Calu3 (cell line): ENCODE data around the gene LOXL1. TPM values are rescaled to one million over a fixed set of nuclear protein-coding genes. Genes with fewer than 3 reads are reported as not detected.
A peak's percentile ranks its signal among the peaks of the same experiment; 100 is the strongest.

Experiments used
- BruUV-seq: library from RNA; stranded (reverse); fragments of 400-500 nt; replicated peaks from 2 replicates; lab custom pipeline; 2021; lab: Mats Ljungman, UMichigan
- CTCF ChIA-PET: fragments of 300-600 bp; sonication (Branson Sonifier 250); formaldehyde crosslinking; loops from one replicate; lab custom pipeline; 2022; ENCODE audit warnings: antibody characterized with exemption; lab: Charles Lee
- DNase-seq: peaks from one replicate; pipeline ENCODE4 v3.0.0; 2022
- H3K27ac Mint-ChIP-seq: one replicate; pipeline ENCODE4 v1.8.0; 2022; ENCODE audit warnings: mixed read lengths; ENCODE audit not compliant: unreplicated experiment
- H3K27me3 Mint-ChIP-seq: one replicate; pipeline ENCODE4 v1.8.0; 2022; ENCODE audit warnings: mixed read lengths; ENCODE audit not compliant: unreplicated experiment
- H3K36me3 Mint-ChIP-seq: one replicate; pipeline ENCODE4 v1.8.0; 2022; ENCODE audit warnings: mild to moderate bottlenecking, moderate library complexity, mixed read lengths; ENCODE audit not compliant: insufficient read depth, unreplicated experiment
- H3K4me1 Mint-ChIP-seq: one replicate; pipeline ENCODE4 v1.8.0; 2022; ENCODE audit warnings: mild to moderate bottlenecking, low read depth, mixed read lengths; ENCODE audit not compliant: unreplicated experiment
- H3K4me3 Mint-ChIP-seq: one replicate; pipeline ENCODE4 v1.8.0; 2022; ENCODE audit warnings: mild to moderate bottlenecking, low read depth, moderate library complexity, mixed read lengths; ENCODE audit not compliant: unreplicated experiment
- H3K9me3 Mint-ChIP-seq: one replicate; pipeline ENCODE4 v1.8.0; 2022; ENCODE audit warnings: low read depth, mixed read lengths; ENCODE audit not compliant: unreplicated experiment
- intact Hi-C: fragments of 100-400 bp; cut with micrococcal nuclease; formaldehyde crosslinking; loops from one replicate; pipeline ENCODE4 v1.10.0; 2022; ENCODE audit not compliant: unreplicated experiment
- total RNA-seq: library from RNA; stranded (reverse); gene quantifications from 2 replicates; pipeline ENCODE4 v1.2.3, GENCODE V29; 2022
- TF ChIP-seq, protein P1 (sequence below): fragments of 200-600 bp; IDR thresholded peaks from one replicate; pipeline ENCODE4 v1.8.0; 2022; ENCODE audit warnings: antibody characterized with exemption; ENCODE audit not compliant: unreplicated experiment

Gene LOXL1
- total RNA-seq, 1 experiment from 2014 or later: 2.1 TPM

DNA sequence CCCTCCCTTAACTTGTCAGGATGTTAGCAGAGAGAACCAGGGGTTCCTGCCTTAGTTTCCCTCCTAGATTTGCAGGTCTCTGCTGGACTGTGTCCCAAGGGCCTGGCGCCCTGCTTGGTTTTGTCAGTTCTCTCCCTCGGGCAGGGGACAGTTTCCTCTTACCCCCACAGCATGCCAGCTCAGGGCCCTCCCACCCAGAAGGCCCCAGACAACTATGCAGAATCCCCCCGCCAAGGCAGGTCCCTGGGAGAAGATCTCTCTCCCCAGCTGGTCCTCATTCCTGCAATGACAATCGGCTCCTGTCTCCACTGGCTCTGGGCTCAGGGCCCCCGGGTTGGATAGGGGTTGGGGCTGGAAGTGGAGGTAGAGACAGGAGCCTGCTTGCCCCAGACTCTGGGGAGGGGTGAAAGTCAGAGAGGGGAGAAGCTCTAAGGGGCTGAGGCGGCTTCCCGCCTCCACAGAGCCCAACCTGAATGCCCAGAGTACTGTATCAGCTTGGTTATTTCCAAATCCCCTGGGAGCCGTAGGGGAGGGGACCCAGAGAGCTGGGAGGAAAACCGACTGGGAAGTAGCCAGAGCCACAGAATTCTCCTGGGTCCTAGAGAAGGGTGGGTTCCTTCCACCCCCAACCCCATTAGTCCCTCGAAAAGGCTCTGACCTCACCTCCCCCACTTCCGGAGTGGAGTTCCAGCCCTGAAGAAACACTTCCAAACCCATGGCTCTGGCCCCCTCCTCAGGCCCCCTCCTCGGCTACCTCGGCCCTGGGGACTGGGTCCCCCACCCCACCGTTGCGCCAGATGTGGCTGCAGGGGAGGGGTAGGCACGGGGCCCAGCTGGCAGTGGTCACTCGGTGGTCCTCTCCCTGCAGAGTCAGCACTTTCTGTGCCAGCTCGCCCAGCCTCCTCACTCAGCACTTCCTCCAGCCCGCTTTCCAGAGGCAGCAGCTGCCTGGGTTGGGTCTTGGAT, 3.8 kb upstream of the LOXL1 start:
- CTCF ChIA-PET: no interaction called here
- DNase-seq: no peak
- no TSS peak for BruUV-seq
- intact Hi-C loops: no loop called here
- Mint-ChIP-seq H3K36me3 (peaks cover 2% of the 10 kb centered on the region), H3K4me3 (no peak overlapping the region), H3K4me1 (peaks cover 17% of the 10 kb centered on the region), H3K27ac (no peak overlapping the region), H3K27me3 (peaks cover 26% of the 10 kb centered on the region), H3K9me3 (peaks cover 5% of the 10 kb centered on the region)
- TF ChIP-seq, protein P1, sequence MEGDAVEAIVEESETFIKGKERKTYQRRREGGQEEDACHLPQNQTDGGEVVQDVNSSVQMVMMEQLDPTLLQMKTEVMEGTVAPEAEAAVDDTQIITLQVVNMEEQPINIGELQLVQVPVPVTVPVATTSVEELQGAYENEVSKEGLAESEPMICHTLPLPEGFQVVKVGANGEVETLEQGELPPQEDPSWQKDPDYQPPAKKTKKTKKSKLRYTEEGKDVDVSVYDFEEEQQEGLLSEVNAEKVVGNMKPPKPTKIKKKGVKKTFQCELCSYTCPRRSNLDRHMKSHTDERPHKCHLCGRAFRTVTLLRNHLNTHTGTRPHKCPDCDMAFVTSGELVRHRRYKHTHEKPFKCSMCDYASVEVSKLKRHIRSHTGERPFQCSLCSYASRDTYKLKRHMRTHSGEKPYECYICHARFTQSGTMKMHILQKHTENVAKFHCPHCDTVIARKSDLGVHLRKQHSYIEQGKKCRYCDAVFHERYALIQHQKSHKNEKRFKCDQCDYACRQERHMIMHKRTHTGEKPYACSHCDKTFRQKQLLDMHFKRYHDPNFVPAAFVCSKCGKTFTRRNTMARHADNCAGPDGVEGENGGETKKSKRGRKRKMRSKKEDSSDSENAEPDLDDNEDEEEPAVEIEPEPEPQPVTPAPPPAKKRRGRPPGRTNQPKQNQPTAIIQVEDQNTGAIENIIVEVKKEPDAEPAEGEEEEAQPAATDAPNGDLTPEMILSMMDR: no peak

DNA sequence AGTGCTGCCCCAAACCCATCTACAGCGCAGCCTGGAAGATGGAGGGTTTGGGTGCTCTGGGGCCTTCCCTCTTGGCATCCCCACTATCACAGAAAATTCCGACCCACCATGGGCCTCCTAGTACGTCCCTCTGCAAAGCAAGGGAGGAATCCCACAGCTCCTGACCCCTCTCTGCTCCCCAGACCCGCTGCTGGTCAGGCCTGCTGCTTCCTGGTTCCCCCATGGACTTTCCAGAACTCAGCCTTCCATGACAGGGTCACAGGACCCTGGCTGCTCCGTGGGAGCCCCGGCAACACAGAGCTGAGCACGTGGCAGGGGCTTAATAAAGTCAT, 3.1 kb upstream of the LOXL1 start:
- TF ChIP-seq, protein P1: no peak
- Mint-ChIP-seq H3K27ac (no peak overlapping the region), H3K36me3 (peaks cover 9% of the 10 kb centered on the region), H3K9me3 (peaks cover under 1% of the 10 kb centered on the region), H3K27me3 (peaks cover 31% of the 10 kb centered on the region), H3K4me1 (peaks cover 21% of the 10 kb centered on the region), H3K4me3 (no peak overlapping the region)
- CTCF ChIA-PET: no interaction called here
- no peak for DNase-seq
- no TSS peak for BruUV-seq
- intact Hi-C loops: no loop called here

DNA sequence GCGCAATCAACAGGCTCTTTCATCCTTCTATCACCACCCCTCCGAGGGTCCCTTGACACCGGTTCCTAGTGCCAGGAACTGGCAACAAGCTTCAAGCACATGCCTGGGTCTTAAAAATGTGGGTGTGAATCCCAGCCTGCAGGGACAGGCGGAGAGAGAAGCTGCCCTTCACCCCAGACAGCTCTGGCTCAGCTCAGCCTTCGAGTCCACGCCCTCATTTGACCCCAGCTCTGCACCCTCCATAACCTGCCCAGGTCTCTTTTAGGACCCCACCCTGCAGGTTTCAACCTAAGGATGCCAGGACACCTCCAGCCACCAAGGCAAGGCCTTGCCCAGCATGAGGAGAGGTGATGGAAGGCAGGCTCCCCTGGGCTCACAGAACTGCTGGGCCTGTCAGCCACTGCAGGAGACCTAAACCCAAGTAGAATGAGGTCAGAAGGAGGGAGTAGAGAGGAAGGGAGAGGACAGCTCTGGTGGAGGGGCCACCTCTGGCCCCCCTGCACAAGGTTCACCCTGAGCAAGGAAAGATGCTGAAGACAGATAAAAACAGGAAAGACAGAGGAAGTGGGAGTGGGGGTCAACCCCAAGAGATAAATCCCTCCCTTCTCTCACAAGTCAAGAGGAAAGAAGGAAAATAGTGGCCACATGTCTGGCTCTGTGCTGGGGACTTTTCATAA, 2.6 kb upstream of the LOXL1 start:
- TF ChIP-seq, protein P1: no peak
- H3K9me3 Mint-ChIP-seq: no peaks in the 10 kb centered on the region
- H3K27ac Mint-ChIP-seq: no peak overlapping the region
- H3K27me3 Mint-ChIP-seq: peaks cover 36% of the 10 kb centered on the region
- DNase-seq: no peak
- H3K4me1 Mint-ChIP-seq: peaks cover 26% of the 10 kb centered on the region
- CTCF ChIA-PET: no interaction called here
- H3K4me3 Mint-ChIP-seq: no peak overlapping the region
- intact Hi-C loops: no loop called here
- no TSS peak for BruUV-seq
- H3K36me3 Mint-ChIP-seq: peaks cover 11% of the 10 kb centered on the region

DNA sequence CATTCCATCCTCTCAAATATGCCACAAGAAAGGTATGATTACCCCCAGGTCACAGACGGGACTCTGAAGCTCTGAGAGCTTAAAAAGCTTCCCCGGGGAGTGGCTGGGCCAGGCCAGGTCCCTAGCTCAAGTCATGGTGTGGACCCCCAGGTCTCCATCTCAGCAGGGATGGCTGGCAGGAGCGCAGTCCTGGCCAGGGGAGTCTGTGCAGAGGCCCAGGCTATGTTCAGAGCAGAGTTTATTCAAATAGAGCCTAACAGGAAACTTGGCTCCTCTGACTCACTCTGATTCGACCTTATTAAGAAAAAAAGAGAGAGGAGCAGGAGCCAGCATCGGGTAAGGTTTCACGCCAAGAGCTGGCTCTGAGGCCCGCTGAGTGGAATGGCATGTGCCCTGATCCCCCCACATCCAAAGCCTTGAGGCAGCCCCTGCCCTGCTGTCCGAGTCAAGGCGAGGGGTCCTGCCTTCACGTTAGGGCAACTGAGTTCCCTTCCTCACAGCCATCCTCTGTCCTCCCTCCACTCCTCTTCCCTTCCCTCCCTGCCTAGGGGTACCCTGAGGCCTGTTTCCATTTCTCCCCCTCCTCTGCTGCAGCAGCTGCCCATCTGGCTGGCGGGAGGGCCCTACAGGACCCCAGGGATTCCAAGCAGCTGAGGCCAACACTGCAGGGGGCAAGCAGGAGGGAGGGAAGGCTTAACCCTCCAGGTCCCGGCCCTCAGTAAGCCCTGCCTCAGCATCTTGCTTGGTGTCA, 1.9 kb upstream of the LOXL1 start:
- Mint-ChIP-seq H3K27me3 (peaks cover 43% of the 10 kb centered on the region), H3K9me3 (no peaks in the 10 kb centered on the region), H3K4me3 (no peak overlapping the region), H3K36me3 (peaks cover 11% of the 10 kb centered on the region), H3K27ac (no peak overlapping the region), H3K4me1 (peaks cover 26% of the 10 kb centered on the region)
- peak; percentile 37 for DNase-seq
- TF ChIP-seq, protein P1: no peak
- BruUV-seq: no TSS peak
- intact Hi-C loops: no loop called here
- CTCF ChIA-PET: interaction anchor here (0.5 to 1.1 kb wide), 2 partner anchors 11 to 50 kb away, joined by 3 to 4 read pairs; no protein-coding TSS in a partner anchor
